Esophagus squamous epithelium (tissue), 5 donors: ENCODE results near the gene KCTD17. TPM values are rescaled to one million over a fixed set of nuclear protein-coding genes. Genes with fewer than 3 reads are reported as not detected.

Experiments used
- DNase-seq: peaks from one replicate; lab custom pipeline; 2025; lab: John Stamatoyannopoulos, UW
- H3K27ac ChIP-seq, 4 donors: fragments of 200-600 bp; sonication (generic); one replicate each; pipeline ENCODE4 v1.5.1; 2016 to 2019; ENCODE audit warnings: mild to moderate bottlenecking in 1 of 4
- H3K27me3 ChIP-seq, 4 donors: fragments of 200-600 bp; sonication (generic); 1 replicate in 3 of 4; 2 replicates in 1 of 4; pipeline versions ENCODE4 v1.5.1 to v1.6.0; 2017 to 2021; ENCODE audit warnings: antibody characterized with exemption in 1 of 4
- H3K36me3 ChIP-seq, 3 donors: fragments of 200-600 bp; sonication (generic); one replicate each; pipeline ENCODE4 v1.5.1; 2016 to 2019
- H3K4me1 ChIP-seq, 3 donors: fragments of 200-600 bp; sonication (generic); one replicate each; pipeline ENCODE4 v1.5.1; 2017 to 2019
- H3K4me3 ChIP-seq, 4 donors: fragments of 200-600 bp; sonication (generic); 1 replicate in 3 of 4; 2 replicates in 1 of 4; pipeline ENCODE4 v1.5.1; 2016 to 2019; ENCODE audit warnings: mild to moderate bottlenecking in 2 of 4, moderate library complexity in 1 of 4
- H3K9me3 ChIP-seq, 3 donors: fragments of 200-600 bp; sonication (generic); one replicate each; pipeline ENCODE4 v1.5.1; 2016 to 2019
- CTCF ChIP-seq, 6 experiments: fragments of 450-650 bp in 4 of 6; fragments of 200-600 bp in 2 of 6; sonication (generic) in 2 of 6; IDR thresholded peaks; one replicate each; pipeline ENCODE4 v1.5.1; 2016 to 2019; ENCODE audit warnings: antibody characterized with exemption in 6 of 6, mild to moderate bottlenecking in 4 of 6, moderate library complexity in 4 of 6
- POLR2A ChIP-seq, 4 donors: fragments of 450-650 bp; IDR thresholded peaks; one replicate each; pipeline ENCODE4 v1.6.1; 2017; ENCODE audit warnings: antibody characterized with exemption in 4 of 4, mild to moderate bottlenecking in 4 of 4, moderate library complexity in 3 of 4
- WGBS, 2 donors: methylation state at CpG; one replicate each; pipeline ENCODE4 v1.1.5; 2018; 5-methylcytosine and 5-hydroxymethylcytosine counted together
- intact Hi-C: fragments of 100-400 bp; cut with DNase I; formaldehyde crosslinking; loops from one replicate; pipeline ENCODE4 v1.15.0; 2022
- total RNA-seq, 4 donors: library from RNA; depleted of rRNA; stranded (reverse); fragments of >200 nt; gene quantifications; one replicate each; pipeline ENCODE4 v1.1.0, GENCODE V29; 2016
- donor health status: DM: yes; HTN: yes; CAD: no.

Gene KCTD17
- total RNA-seq, 4 donors from 2014 or later, result 1.1 to 10.7 (median 6.5) TPM

- intact Hi-C loops, result no loop called here
- peaks cover 4 to 20% (median 4%) of the 10 kb centered on the region in 3 donors for H3K36me3 ChIP-seq
- H3K27me3 ChIP-seq, result peaks cover 0 to 42% (median 3%) of the 10 kb centered on the region in 4 donors
- no peak overlapping the region for H3K27ac ChIP-seq
- 76 to 87% methylated on average over 11 of the region's 11 CpGs for WGBS, 2 donors
- no peak for DNase-seq
- no peak overlapping the region for H3K4me3 ChIP-seq
- TF ChIP-seq CTCF (IDR thresholded peaks at IDR 0.05), result no peak
- TF ChIP-seq POLR2A (IDR thresholded peaks at IDR 0.05), result no peak
- peaks cover 0 to 12% (median 4%) of the 10 kb centered on the region in 3 donors for H3K4me1 ChIP-seq
- no peaks in the 10 kb centered on the region for H3K9me3 ChIP-seq
These were observed 13.0 kb downstream of the KCTD17 start for GRCh38 chr22:37064553-37064952.

DNA sequence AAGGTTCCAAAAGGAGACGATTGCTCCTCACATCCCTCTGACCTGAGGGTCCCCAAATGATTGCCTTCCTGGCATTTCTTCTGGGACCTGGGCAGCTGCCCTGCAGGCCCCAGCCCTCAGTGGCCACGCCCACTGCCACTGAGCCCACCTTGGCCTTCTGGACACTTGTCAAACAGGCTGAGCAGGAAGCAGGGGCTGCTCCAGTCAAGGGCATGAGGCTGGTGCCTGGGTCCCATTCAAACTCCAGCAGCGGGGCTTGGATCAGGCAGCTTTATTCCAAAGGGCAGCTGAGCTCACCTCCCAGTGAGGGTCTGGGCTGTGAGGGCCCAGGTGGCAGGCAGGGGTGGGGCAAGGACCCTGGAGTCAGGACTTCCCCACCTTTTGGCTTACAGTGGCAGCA is 13.6 kb downstream of the KCTD17 start:
- H3K27ac ChIP-seq, result no peak overlapping the region
- DNase-seq, result no peak
- WGBS, 2 donors, result no CpG with 5 or more reads among the region's 3 CpGs
- H3K4me1 ChIP-seq, result peaks cover 0 to 10% (median 4%) of the 10 kb centered on the region in 3 donors
- TF ChIP-seq CTCF (IDR thresholded peaks at IDR 0.05) (no peak), POLR2A (IDR thresholded peaks at IDR 0.05) (no peak)
- H3K4me3 ChIP-seq, result no peak overlapping the region
- intact Hi-C loops, result no loop called here
- H3K36me3 ChIP-seq, result peaks cover 3 to 13% (median 4%) of the 10 kb centered on the region in 3 donors
- H3K27me3 ChIP-seq, result peaks cover 0 to 49% (median 3%) of the 10 kb centered on the region in 4 donors
- H3K9me3 ChIP-seq, result no peaks in the 10 kb centered on the region

DNA sequence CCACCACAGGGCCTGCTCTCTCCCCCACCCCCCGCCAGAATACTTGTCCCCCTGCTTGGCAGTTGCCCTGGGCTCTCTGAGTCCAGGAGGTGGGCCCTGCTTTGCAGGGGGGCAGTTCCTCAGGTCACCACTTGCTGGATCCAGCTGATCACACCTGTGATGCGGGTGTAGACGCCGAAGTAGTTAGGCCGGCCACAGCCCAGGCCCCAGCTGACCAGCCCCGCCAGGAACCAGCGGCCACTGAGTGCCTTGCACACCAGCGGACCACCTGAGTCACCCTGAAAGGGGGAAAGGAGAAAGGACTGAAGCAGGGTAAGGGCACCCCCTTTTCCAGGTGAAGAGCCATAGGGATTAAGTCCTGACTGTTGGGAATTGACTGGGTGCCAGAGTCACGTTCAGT is 14.4 kb downstream of the KCTD17 start:
- H3K27me3 ChIP-seq, result peaks cover 0 to 56% (median 3%) of the 10 kb centered on the region in 4 donors
- DNase-seq, result no peak
- TF ChIP-seq CTCF (IDR thresholded peaks at IDR 0.05), result no peak
- TF ChIP-seq POLR2A (IDR thresholded peaks at IDR 0.05), result no peak
- H3K4me3 ChIP-seq, result no peak overlapping the region
- intact Hi-C loops, result no loop called here
- H3K4me1 ChIP-seq, result peaks cover 0 to 8% (median 4%) of the 10 kb centered on the region in 3 donors
- H3K27ac ChIP-seq, result no peak overlapping the region
- H3K36me3 ChIP-seq, result peaks cover 0 to 5% (median 0%) of the 10 kb centered on the region in 3 donors
- no peaks in the 10 kb centered on the region for H3K9me3 ChIP-seq
- 37% methylated on average over 2 of the region's 9 CpGs; no CpG with 5 or more reads in 1 of the 2 donors for WGBS, 2 donors

DNA sequence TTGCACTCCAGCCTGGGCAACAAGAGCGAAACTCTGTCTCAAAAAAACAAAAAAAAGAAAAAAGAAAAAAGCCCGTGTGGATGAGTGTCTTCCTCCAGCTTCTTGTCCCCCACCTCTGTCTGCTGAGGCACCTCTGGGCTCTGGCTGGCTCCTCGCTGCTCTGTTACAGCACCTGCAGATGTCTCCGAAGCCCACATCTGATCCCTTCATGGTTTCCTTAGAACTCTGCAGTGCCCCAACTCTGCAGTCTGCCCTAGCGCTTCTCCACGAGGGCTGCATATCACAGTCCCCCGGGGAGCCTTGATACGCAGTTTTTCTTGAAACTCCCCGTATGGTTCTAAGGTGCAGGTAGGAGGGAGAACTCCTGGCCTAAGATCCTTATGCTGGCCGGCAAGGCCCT is 15.9 kb downstream of the KCTD17 start:
- no peak overlapping the region for H3K4me3 ChIP-seq
- peaks cover 0 to 8% (median 4%) of the 10 kb centered on the region in 3 donors for H3K4me1 ChIP-seq
- no peaks in the 10 kb centered on the region for H3K9me3 ChIP-seq
- no peak for DNase-seq
- H3K27ac ChIP-seq, result no peak overlapping the region
- 76% methylated on average over 10 of the region's 10 CpGs for WGBS, 2 donors
- intact Hi-C loops, result no loop called here
- TF ChIP-seq CTCF (IDR thresholded peaks at IDR 0.05), result no peak
- TF ChIP-seq POLR2A (IDR thresholded peaks at IDR 0.05), result no peak
- H3K27me3 ChIP-seq, result peaks cover 0 to 64% (median 3%) of the 10 kb centered on the region in 4 donors
- H3K36me3 ChIP-seq, result no peaks in the 10 kb centered on the region

GRCh38 chr22:37068859-37069258 is 17.3 kb downstream of the KCTD17 start:
- H3K27ac ChIP-seq, result no peak overlapping the region
- H3K9me3 ChIP-seq, result no peaks in the 10 kb centered on the region
- TF ChIP-seq CTCF (IDR thresholded peaks at IDR 0.05) (no peak), POLR2A (IDR thresholded peaks at IDR 0.05) (no peak)
- peaks cover 0 to 8% (median 4%) of the 10 kb centered on the region in 3 donors for H3K4me1 ChIP-seq
- DNase-seq, result no peak
- WGBS, 2 donors, result 0% methylated on average over 1 to 4 of the region's 36 CpGs
- H3K4me3 ChIP-seq, result no peak overlapping the region
- H3K36me3 ChIP-seq, result no peaks in the 10 kb centered on the region
- intact Hi-C loops, result no loop called here
- peaks cover 0 to 73% (median 3%) of the 10 kb centered on the region in 4 donors for H3K27me3 ChIP-seq
